ENCODE measurements around the gene RNF135.
"Not testable (repeated sequence)": the region's sequence is repeated elsewhere in the genome, so short reads cannot be mapped to it uniquely, and the experiment has no call there.

RNF135 gene

DNA sequence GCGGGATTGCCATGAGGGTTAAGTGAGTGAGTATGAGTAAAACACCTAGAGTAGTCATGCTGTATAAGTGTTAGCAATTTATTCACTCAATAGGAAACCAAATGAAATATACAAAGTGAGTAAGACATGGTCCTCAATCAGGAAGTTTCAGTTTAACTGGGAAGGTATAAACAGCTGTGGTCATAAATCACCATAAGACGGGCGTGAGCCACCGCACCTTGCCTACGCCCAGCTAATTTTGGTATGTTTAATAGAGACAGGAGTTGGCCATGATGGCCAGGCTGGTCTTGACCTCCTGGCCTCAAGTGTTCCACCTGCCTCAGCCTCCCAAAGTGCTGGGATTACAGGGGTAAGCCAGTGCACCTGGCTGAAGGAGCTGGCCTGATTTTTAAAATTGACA is 27.0 kb downstream of the RNF135 start:
- no peak for DNase-seq (ENCODE audit: low spot score)

- no peak for DNase-seq (ENCODE audit: low spot score)
Observed at GRCh38 chr17:31002047-31002446, 31.2 kb downstream of the RNF135 start.

DNA sequence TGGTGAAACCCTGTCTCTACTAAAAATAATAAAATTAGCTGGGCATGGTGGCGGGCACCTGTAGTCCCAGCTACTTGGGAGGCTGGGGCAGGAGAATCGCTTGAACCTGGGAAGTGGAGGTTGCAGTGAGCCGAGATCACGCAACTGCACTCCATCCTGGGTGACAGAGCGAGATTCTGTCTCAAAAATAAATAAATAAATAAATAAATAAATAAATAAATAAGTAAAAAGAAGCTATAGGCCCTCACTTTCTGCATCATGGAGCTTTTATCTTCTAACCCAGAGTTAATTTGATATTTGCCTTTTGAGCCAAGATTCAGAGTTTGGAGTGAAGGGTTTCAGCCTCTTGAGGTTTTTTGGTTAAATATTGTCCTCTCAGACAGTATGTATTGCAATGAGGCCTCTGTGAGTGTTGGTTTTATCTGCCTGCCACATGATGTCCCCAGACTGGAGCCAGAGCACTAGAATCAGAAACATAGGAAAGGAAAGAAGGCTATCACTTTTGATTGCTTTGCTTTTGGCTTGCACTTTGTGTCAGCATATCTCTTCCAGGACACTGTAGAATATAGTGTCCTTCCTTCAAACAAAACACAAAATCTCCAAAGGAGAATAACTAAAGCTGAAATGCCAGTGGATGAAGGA is 32.5 kb downstream of the RNF135 start:
- no peak for DNase-seq (ENCODE audit: low spot score)

- DNase-seq (ENCODE audit: low spot score) = no peak
Observed at GRCh38 chr17:31004160-31004559, 33.3 kb downstream of the RNF135 start.

GRCh38 chr17:31007695-31008373 is 37.0 kb downstream of the RNF135 start:
- no peak for DNase-seq (ENCODE audit: low spot score)

DNA sequence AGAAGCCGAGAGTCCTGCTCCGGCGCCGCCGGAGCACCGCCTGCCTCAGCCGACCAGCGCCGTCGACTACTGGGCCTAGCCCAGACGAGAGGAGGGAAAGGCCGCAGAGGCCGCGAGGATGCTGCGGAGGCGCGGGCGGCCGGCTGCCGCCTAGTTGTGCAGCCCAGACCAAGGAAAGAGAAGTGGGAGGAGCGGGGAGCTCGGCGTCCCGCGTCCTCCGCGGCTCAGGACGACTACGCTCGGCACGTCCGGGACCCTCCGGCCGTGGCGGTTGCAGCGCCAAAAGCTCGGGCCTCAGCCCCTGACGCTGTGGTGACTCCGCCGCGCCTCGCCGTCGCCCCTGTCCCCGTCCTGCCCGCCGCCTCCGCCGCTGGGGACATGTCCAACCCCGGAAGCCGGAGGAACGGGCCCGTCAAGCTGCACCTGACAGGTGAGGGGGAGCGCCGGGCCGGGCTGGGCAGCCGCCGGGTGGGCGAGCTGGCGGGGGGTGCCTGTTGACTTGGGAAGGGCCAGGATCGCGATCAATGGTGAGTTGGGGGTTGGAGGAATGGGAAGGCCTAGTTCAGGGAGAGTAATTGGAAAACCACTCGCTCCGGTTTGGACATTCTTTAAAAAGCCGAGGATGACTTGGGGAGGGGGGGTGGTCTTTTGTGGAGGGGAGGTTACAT is 37.7 kb downstream of the RNF135 start:
- DNase-seq (ENCODE audit: low spot score) = no peak

- not testable (repeated sequence) for DNase-seq (ENCODE audit: low spot score)
Observed at GRCh38 chr17:31009042-31009702, 38.3 kb downstream of the RNF135 start.

GRCh38 chr17:31010014-31010413 is 39.2 kb downstream of the RNF135 start:
- not testable (repeated sequence) for DNase-seq (ENCODE audit: low spot score)

DNA sequence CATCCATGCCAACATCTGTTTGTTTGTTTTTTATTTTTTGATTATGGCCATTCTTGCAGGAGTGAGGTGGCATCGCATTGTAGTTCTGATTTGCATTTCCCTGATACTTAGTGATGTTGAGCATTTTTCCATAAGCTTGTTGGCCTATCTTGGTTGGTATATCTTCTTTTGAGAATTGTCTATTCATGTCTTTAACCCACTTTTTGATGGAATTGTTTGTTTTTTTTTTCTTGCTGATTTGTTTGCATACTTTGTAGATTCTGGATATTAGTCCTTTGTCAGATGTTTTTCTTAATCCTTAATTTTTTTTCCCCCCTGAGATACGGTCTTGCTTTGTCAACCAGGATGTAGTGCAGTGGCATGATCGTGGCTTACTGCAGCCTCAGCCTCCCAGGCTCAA is 43.0 kb downstream of the RNF135 start:
- no peak for DNase-seq (ENCODE audit: low spot score)

DNA sequence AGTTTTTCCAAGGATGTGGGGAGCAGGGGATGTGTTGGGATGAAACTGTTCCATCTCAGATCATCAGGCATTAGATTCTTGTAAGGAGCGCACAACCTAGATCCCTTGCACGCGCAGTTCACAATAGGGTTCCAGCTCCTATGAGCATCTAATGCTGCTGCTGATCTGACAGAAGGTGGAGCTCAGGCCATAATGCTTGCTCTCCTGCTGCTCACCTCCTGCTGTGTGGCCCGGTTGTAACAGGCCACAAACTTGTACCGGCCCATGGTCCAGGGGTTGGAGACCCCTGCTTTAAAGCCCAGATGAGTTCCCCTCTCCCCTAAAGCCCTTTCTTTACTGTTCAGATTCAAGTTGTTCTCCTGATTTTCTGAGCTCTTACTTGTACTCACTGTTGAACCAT is 44.8 kb downstream of the RNF135 start:
- no peak for DNase-seq (ENCODE audit: low spot score)

DNA sequence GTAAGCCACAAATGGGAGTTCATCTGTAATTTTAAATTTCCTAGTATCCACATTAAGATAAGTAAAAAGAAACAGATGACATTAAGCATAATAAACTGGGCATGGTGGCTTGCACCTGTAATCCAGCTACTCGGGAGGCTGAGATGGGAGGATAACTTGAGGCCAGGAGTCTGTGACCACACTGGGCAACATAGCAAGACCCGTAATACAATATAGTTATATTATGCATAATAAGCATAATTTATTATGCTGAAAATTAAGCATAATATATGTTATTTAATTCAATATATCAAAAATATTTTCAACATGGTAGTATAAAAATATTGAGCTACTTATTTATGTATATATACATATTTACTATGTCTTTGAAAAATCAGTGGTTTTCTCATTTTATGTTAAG is 48.2 kb downstream of the RNF135 start:
- DNase-seq (ENCODE audit: low spot score) = no peak

DNA sequence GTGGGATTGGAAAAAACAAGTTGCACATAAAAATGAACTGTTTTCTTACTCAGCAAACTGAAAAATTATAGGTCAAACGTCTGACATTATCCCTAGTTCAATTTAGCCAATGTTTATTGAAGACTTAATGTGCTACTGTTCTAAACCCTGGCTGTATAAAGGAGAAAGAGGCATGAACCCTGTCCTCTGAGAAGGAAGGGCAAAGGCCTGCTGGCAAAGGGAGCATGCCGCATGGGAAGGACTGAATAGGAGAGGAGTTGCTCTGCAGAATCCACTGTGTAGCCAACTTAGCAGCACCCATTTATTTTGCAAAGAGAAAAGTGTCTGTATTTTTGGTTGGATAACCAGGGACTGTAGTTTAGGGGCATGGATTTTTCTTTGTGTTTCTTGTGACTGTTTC is 52.3 kb downstream of the RNF135 start:
- DNase-seq (ENCODE audit: low spot score) = not testable (repeated sequence)

DNA sequence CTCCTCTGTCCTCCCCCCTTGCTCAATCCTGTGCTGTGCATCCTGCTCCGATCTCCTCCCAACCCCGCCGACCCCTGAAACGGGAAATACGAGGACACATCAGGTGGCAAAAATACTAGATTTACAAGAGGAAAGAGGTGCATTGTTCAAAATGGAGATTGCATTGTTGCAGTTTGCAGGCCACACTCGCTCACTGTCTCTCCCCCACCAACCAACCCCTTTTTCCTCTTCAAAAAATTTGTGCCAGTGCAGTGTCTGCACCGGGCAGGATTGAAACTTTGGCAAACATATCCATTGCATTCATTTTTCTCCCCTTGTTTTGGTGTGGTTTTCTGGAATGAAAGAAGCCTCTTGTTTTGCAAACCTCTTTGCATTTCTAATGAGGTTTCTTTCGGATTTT is 61.0 kb downstream of the RNF135 start:
- DNase-seq (ENCODE audit: low spot score) = no peak

GRCh38 chr17:31035611-31036010 is 64.8 kb downstream of the RNF135 start:
- not testable (repeated sequence) for DNase-seq (ENCODE audit: low spot score)

DNA sequence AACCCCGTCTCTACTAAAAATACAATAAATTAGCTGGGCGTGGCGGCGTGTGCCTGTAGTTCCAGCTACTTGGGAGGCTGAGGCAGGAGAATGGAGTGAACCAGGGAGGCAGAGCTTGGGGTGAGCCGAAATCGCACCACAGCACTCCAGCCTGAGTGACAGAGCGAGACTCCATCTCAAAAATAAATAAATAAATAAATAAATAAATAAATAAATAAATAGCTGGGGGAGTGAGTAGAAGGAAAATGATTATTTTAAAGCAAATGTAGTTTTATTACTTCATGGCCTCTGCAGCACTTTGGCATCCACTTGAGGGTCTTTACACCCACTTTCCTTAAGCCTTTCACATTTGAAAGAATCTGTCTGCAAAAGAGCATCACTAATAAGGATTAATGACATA is 70.0 kb downstream of the RNF135 start:
- not testable (repeated sequence) for DNase-seq (ENCODE audit: low spot score)

DNA sequence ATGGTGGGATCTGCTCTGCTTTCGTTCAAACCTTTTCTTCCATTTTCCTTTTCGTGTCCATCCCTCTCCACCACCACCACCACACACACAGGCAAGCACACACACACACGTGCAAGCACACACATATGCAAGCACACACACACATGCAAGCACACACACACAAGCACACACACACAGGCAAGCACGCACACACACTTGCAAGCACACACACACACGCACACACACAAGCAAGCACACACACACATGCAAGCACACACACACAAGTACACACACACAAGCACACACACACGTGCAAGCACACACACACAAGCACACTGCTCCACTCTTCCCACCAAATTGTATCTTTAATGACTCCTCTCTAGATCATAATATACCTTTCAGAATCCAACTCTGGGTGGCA is 71.5 kb downstream of the RNF135 start:
- DNase-seq (ENCODE audit: low spot score) = not testable (repeated sequence)

- not testable (repeated sequence) for DNase-seq (ENCODE audit: low spot score)
Observed at GRCh38 chr17:31046856-31047425, 76.1 kb downstream of the RNF135 start.

DNA sequence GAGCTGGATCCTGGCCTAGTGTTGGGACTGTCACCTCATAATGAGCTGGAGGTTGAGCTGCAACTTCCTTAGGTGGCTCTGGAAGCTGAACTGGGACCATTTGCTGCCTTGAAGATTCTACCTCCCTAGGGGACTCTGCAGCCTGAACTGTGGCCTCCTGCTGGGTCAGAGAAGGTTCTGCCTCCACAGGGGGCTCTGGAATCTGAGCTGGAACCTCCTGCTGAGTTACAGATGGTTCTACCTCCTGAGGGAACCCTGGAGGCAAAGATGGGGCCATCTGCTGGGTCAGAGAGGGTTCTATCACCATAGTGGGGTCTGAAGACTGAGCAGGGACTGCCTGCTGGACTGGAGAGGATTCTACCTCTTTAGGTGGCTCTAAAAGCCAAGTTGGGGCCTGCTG is 77.3 kb downstream of the RNF135 start:
- DNase-seq (ENCODE audit: low spot score) = no peak

- no peak for DNase-seq (ENCODE audit: low spot score)
Observed at GRCh38 chr17:31048780-31049179, 77.9 kb downstream of the RNF135 start.
